Endothelial cell of umbilical vein (primary cell): ENCODE measurements around the gene HLA-DPB1. TPM values are rescaled to one million over a fixed set of nuclear protein-coding genes. Genes with fewer than 3 reads are reported as not detected.

Experiments
- Bru-seq: library from RNA; stranded (reverse); fragments of 400-500 nt; gene quantifications from one replicate; lab custom pipeline; 2021; lab: Mats Ljungman, UMichigan
- BruChase-seq, 2 experiments: library from RNA; stranded (reverse); fragments of 400-500 nt; gene quantifications; one replicate each; lab custom pipeline; 2021; lab: Mats Ljungman, UMichigan
- BruUV-seq: library from RNA; stranded (reverse); fragments of 400-500 nt; replicated peaks from 2 replicates; lab custom pipeline; 2021; lab: Mats Ljungman, UMichigan
- CTCF ChIA-PET: fragments of 300-600, 350-600 bp; sonication (Branson Sonifier 250); formaldehyde crosslinking; loops from one replicate; lab custom pipeline; 2021; ENCODE audit warnings: antibody characterized with exemption, inconsistent platforms; lab: Charles Lee
- POLR2A ChIA-PET: fragments of 300-600, 350-600 bp; sonication (Branson Sonifier 250); formaldehyde crosslinking; loops from one replicate; lab custom pipeline; 2021; ENCODE audit warnings: antibody characterized with exemption, inconsistent platforms; lab: Charles Lee
- DNase-seq: peaks from one replicate; pipeline ENCODE4 v3.0.0-alpha.2; 2011; ENCODE audit warnings: low read depth, low spot score
- FAIRE-seq: peaks from 2 replicates; lab custom pipeline; 2011; peaks lifted over from hg19 to GRCh38; lab: Jason Lieb, UNC
- H2AFZ ChIP-seq: 2 replicates; pipeline ENCODE4 v1.6.0; 2012; ENCODE audit warnings: low read depth, low read length, control low read depth, inconsistent platforms
- H3K27ac ChIP-seq: 2 replicates; pipeline ENCODE4 v1.5.1; 2011; ENCODE audit warnings: low read depth, mild to moderate bottlenecking, control low read depth, low read length, moderate library complexity; ENCODE audit not compliant: insufficient read depth
- H3K27me3 ChIP-seq, 2 experiments: 2 replicates each; pipeline versions ENCODE4 v1.6.0 to v1.6.1; 2011; ENCODE audit warnings: low read length in 2 of 2, mixed read lengths in 1 of 2; ENCODE audit not compliant: control insufficient read depth in 2 of 2, insufficient read depth in 2 of 2
- H3K36me3 ChIP-seq, 2 experiments: 2 replicates in 1 of 2; 3 replicates in 1 of 2; pipeline ENCODE4 v1.5.1; 2011; ENCODE audit warnings: low read length in 2 of 2, mild to moderate bottlenecking in 1 of 2, moderate library complexity in 1 of 2; ENCODE audit not compliant: control insufficient read depth in 2 of 2, insufficient read depth in 2 of 2; ENCODE audit errors: extremely low read depth in 1 of 2
- H3K4me1 ChIP-seq: 3 replicates; pipeline ENCODE4 v1.5.1; 2011; ENCODE audit warnings: mild to moderate bottlenecking, low read length; ENCODE audit not compliant: control insufficient read depth, insufficient read depth; ENCODE audit errors: extremely low read depth
- H3K4me2 ChIP-seq: 2 replicates; pipeline ENCODE4 v1.6.1; 2011; ENCODE audit warnings: low read length, control low read depth, mixed read lengths; ENCODE audit not compliant: insufficient read depth
- H3K4me3 ChIP-seq, 3 experiments: fragments of 200-600 bp in 1 of 3; sonication (generic), shearing (Covaris generic) in 1 of 3; replicated peaks in 1 of 3; 2 replicates each; pipeline ENCODE4 v1.5.1; 2011 to 2016; ENCODE audit warnings: control low read depth in 3 of 3, low read length in 3 of 3, mild to moderate bottlenecking in 2 of 3, inconsistent platforms in 1 of 3, low read depth in 1 of 3, moderate library complexity in 1 of 3; ENCODE audit not compliant: insufficient read depth in 1 of 3
- H3K79me2 ChIP-seq: 2 replicates; pipeline ENCODE4 v1.6.0; 2012; ENCODE audit warnings: low read length, inconsistent platforms; ENCODE audit not compliant: control insufficient read depth, insufficient read depth
- H3K9ac ChIP-seq: replicated peaks from 2 replicates; pipeline ENCODE3; 2011; ENCODE audit warnings: low read length, control low read depth; ENCODE audit not compliant: insufficient read depth; ENCODE audit errors: extremely low read depth
- H3K9me1 ChIP-seq: replicated peaks from 3 replicates; pipeline ENCODE4 v1.6.0; 2011; ENCODE audit warnings: mild to moderate bottlenecking, low read length; ENCODE audit not compliant: control insufficient read depth, insufficient read depth; ENCODE audit errors: extremely low read depth
- H3K9me3 ChIP-seq: replicated peaks from 2 replicates; pipeline ENCODE4 v1.5.1; 2012; ENCODE audit warnings: low read length, inconsistent platforms; ENCODE audit not compliant: control insufficient read depth, insufficient read depth
- H4K20me1 ChIP-seq: replicated peaks from 2 replicates; pipeline ENCODE3; 2011; ENCODE audit warnings: mild to moderate bottlenecking, low read length; ENCODE audit not compliant: control insufficient read depth, insufficient read depth; ENCODE audit errors: extremely low read depth
- EZH2 ChIP-seq: IDR thresholded peaks from 2 replicates; pipeline ENCODE4 v1.6.1; 2012; ENCODE audit warnings: borderline replicate concordance, low read depth, mild to moderate bottlenecking, moderate library complexity, low read length, inconsistent platforms; ENCODE audit not compliant: severe bottlenecking
- FOS ChIP-seq: IDR thresholded peaks from 2 replicates; pipeline ENCODE4 v1.6.1; 2011; ENCODE audit warnings: mild to moderate bottlenecking, low read length, moderate library complexity, borderline replicate concordance; ENCODE audit not compliant: insufficient read depth
- GATA2 ChIP-seq: IDR thresholded peaks from 2 replicates; pipeline ENCODE4 v1.7.0; 2011; ENCODE audit warnings: low read depth, mild to moderate bottlenecking, moderate library complexity, mixed read lengths, low read length; ENCODE audit not compliant: insufficient read length, insufficient read depth
- JUN ChIP-seq: IDR thresholded peaks from 2 replicates; pipeline ENCODE4 v1.6.1; 2011; ENCODE audit warnings: borderline replicate concordance, low read depth; ENCODE audit not compliant: insufficient read length, insufficient read depth
- MYC ChIP-seq: IDR thresholded peaks from one replicate; pipeline ENCODE4 v1.6.1; 2011; ENCODE audit warnings: mild to moderate bottlenecking, low read depth, low read length
- POLR2A ChIP-seq: IDR thresholded peaks from 2 replicates; pipeline ENCODE4 v1.6.1; 2012; ENCODE audit warnings: low read depth, mild to moderate bottlenecking, control low read depth, low read length
- POLR2AphosphoS5 ChIP-seq: IDR thresholded peaks from 2 replicates; pipeline ENCODE4 v1.6.1; 2012; ENCODE audit warnings: low read depth, mild to moderate bottlenecking, control low read depth, low read length, moderate library complexity; ENCODE audit not compliant: insufficient read depth
- dilution Hi-C: fragments of 300-500 bp; cut with MboI; formaldehyde crosslinking; loops from one replicate; pipeline ENCODE4 v1.15.0; 2019; ENCODE audit warnings: low sequenced_read_pairs; ENCODE audit not compliant: extremely low pct_ligation_motif_present
- intact Hi-C: fragments of 100-400 bp; cut with micrococcal nuclease; formaldehyde crosslinking; loops from one replicate; pipeline ENCODE4 v1.10.0; 2022
- long read RNA-seq: library from polyadenylated mRNA; stranded (forward); transcript quantifications from one replicate; pipeline ENCODE4 v2.0.0, GENCODE V29; 2021
- polyA minus RNA-seq, 3 experiments: library from RNA; depleted of rRNA, polyadenylated mRNA; stranded (reverse); fragments of >200 nt; gene quantifications; 1 replicate in 1 of 3; 2 replicates in 2 of 3; pipeline ENCODE4 v1.2.3, GENCODE V29; 2011
- polyA plus RNA-seq, 4 experiments: library from polyadenylated mRNA; depleted of rRNA in 3 of 4; stranded (reverse) in 3 of 4; unstranded in 1 of 4; fragments of >200 nt; gene quantifications; 2 replicates each; pipeline versions ENCODE4 v1.2.1 to v1.2.3, GENCODE V29; 2011 to 2012; ENCODE audit warnings: missing spikeins in 1 of 4
- total RNA-seq: library from RNA; stranded (reverse); gene quantifications from 2 replicates; pipeline ENCODE4 v1.2.3, GENCODE V29; 2021
- TF ChIP-seq, protein P1 (sequence below), 2 donors: IDR thresholded peaks; 1 replicate in 1 of 2; 2 replicates in 1 of 2; pipeline ENCODE4 v1.5.1; 2011; ENCODE audit warnings: low read length in 2 of 2, mild to moderate bottlenecking in 2 of 2, moderate library complexity in 2 of 2, control low read depth in 1 of 2, inconsistent platforms in 1 of 2, low read depth in 1 of 2; ENCODE audit not compliant: insufficient read depth in 1 of 2; ENCODE audit errors: extremely low read depth in 1 of 2
- TF ChIP-seq, protein P2 (sequence below): IDR thresholded peaks from 2 replicates; pipeline ENCODE4 v1.6.1; 2011; ENCODE audit not compliant: insufficient read depth, insufficient read length

Gene HLA-DPB1
- 2.3 and 19.1 TPM in 2 replicates for total RNA-seq
- polyA plus RNA-seq, result 26.1 and 38.0 TPM in 2 replicates
- polyA plus RNA-seq (2011; cell fraction: cytosol; rRNA removed), result 42.6 and 45.6 TPM in 2 replicates
- polyA plus RNA-seq (2011; cell fraction: nucleus; rRNA removed), result 16.7 and 18.2 TPM in 2 replicates
- polyA plus RNA-seq (2012), result 9.2 and 9.8 TPM in 2 replicates
- polyA minus RNA-seq, result 18.1 and 19.0 TPM in 2 replicates
- not detected for polyA minus RNA-seq (2011; cell fraction: cytosol; rRNA and poly(A)+ RNA removed)
- polyA minus RNA-seq (2011; cell fraction: nucleus; rRNA and poly(A)+ RNA removed), result 4.7 and 6.9 TPM in 2 replicates
- Bru-seq, nascent RNA, result percentile 11 among the genes with signal in this experiment
- percentile 52 among the genes with signal in this experiment for BruChase-seq, experiment 1, labeled RNA remaining after a 6-hour chase
- BruChase-seq, experiment 2, labeled RNA remaining after a 2-hour chase, result percentile 42 among the genes with signal in this experiment
- long read RNA-seq, partial matches to known transcripts, result 25 of 39 reads
- long read RNA-seq, other reads (novel, unspliced or antisense), result 14 of 39 reads

DNA sequence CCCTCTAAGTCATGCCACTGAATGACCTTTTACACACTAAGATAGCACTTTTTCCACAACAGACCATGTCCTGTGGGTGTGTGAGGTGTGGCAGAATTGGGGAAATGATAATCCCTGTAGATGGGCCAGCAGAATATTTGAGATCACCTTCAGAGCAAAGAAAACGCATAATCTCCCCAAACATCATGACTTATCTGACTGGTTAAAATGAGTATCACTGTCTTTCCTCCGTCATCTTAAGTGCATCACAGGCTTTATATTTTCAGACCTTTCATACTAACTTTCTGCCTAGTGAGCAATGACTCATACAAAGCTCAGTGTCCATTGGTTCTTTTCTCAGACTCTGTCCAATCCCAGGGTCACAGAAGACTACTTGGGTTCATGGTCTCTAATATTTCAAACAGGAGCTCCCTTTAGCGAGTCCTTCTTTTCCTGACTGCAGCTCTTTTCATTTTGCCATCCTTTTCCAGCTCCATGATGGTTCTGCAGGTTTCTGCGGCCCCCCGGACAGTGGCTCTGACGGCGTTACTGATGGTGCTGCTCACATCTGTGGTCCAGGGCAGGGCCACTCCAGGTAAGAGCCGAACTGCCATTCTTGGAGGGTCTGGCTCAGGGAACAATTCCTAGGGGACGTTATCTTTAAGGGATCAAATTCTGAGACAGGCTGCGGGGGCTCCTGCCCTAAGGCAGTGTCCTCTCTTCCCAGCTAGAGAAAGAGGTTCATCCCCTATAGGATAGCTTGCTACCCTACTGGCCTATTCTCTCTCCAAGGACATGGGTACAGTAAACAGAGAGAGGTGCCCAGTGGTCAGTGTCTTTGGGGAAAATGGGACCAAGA, at the start of gene HLA-DPB1:
Gene HLA-DPB1, plus strand, starts transcription at position 423 of the 838 bp plus-strand sequence. Its CDS starts 52 bp downstream, at position 475.
- no TSS peak for BruUV-seq
- no peak within 1 kb of the TSS for H2AFZ ChIP-seq
- no peaks in the 10 kb centered on the region for H3K9me1 ChIP-seq
- H3K79me2 ChIP-seq, result no peaks in the 10 kb centered on the region
- H4K20me1 ChIP-seq, result no peaks in the 10 kb centered on the region
- CTCF ChIA-PET, result interaction anchor here (0.7 to 1.1 kb wide), 12 partner anchors 10 to 208 kb away, joined by 3 to 6 read pairs (median 3); no protein-coding TSS in a partner anchor
- no peak within 1 kb of the TSS for H3K9ac ChIP-seq
- H3K4me2 ChIP-seq, result no peak within 1 kb of the TSS
- dilution Hi-C loops (no loop called here), intact Hi-C loops (no loop called here)
- H3K4me3 ChIP-seq, result no peak within 1 kb of the TSS
- H3K4me1 ChIP-seq, result peaks cover 2% of the 10 kb centered on the region
- H3K36me3 ChIP-seq, result no peaks in the 10 kb centered on the region
- no peak within 1 kb of the TSS for H3K27ac ChIP-seq
- DNase-seq, result peak; percentile 80
- no peaks in the 10 kb centered on the region for H3K27me3 ChIP-seq
- no peak for TF ChIP-seq GATA2
- TF ChIP-seq JUN, result peak; percentile 45
- POLR2A ChIA-PET, result interaction anchor here (0.6 kb wide), 1 partner anchor 629 kb away, joined by 5 read pairs; no protein-coding TSS in a partner anchor
- no peaks in the 10 kb centered on the region for H3K9me3 ChIP-seq
- peak; percentile 76 for FAIRE-seq

DNA sequence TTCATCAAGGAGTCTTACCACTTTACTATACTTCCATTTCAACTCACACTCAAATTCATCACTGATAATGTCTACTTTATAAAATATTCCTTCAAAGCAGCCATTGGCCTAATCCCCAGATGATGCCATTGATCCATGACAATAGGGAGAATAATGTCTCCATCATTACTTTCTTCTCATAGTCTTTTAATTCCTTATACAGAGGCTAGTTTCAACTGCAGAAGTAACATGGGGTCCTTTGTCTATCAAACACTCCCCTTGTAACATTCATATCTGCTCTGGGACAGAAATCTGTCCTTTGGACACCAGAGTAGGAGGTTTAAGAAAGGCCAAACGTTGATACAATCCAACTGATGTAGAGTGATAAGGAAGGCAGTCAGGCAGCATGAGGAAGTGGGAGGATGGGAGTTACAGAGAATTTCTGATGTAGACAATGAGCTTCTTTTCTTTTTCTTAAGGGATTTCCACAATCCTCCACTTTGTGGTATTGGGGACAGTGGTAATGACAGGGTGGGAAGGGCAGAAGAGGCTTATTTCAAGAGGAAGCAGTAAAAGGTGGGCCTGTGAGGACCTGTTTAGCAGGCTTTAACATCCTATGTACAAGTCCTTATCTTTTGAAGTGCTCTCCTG, 47.5 kb upstream of the HLA-DPB1 start:
- no peak overlapping the region for H3K27ac ChIP-seq
- no peaks in the 10 kb centered on the region for H3K4me1 ChIP-seq
- dilution Hi-C loops, result no loop called here
- intact Hi-C loops, result no loop called here
- no peak overlapping the region for H2AFZ ChIP-seq
- H3K4me2 ChIP-seq, result no peak overlapping the region
- H3K4me3 ChIP-seq, result no peak overlapping the region
- ChIA-PET CTCF (interaction anchor here (0.6 to 1.6 kb wide), 3 partner anchors 12 to 119 kb away, joined by 3 to 4 read pairs (median 3); partner anchors contain the start of gene HLA-DPA1), POLR2A (no interaction called here)
- no peaks in the 10 kb centered on the region for H4K20me1 ChIP-seq
- FAIRE-seq (no peak), DNase-seq (no peak)
- H3K36me3 ChIP-seq, result no peaks in the 10 kb centered on the region
- H3K27me3 ChIP-seq, result peaks cover 17 to 45% of the 10 kb centered on the region in 2 experiments
- TF ChIP-seq FOS (no peak), POLR2A (no peak), GATA2 (no peak), JUN (no peak), EZH2 (no peak), MYC (no peak), POLR2AphosphoS5 (no peak)
- TF ChIP-seq, protein P1, sequence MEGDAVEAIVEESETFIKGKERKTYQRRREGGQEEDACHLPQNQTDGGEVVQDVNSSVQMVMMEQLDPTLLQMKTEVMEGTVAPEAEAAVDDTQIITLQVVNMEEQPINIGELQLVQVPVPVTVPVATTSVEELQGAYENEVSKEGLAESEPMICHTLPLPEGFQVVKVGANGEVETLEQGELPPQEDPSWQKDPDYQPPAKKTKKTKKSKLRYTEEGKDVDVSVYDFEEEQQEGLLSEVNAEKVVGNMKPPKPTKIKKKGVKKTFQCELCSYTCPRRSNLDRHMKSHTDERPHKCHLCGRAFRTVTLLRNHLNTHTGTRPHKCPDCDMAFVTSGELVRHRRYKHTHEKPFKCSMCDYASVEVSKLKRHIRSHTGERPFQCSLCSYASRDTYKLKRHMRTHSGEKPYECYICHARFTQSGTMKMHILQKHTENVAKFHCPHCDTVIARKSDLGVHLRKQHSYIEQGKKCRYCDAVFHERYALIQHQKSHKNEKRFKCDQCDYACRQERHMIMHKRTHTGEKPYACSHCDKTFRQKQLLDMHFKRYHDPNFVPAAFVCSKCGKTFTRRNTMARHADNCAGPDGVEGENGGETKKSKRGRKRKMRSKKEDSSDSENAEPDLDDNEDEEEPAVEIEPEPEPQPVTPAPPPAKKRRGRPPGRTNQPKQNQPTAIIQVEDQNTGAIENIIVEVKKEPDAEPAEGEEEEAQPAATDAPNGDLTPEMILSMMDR (IDR thresholded peaks at IDR 0.05; ENCODE audit: extremely low read depth in 1 of 2, insufficient read depth in 1 of 2, low read depth in 1 of 2, low read length in 2 of 2), result no peak
- TF ChIP-seq, protein P2, sequence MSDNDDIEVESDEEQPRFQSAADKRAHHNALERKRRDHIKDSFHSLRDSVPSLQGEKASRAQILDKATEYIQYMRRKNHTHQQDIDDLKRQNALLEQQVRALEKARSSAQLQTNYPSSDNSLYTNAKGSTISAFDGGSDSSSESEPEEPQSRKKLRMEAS, result no peak
- H3K9ac ChIP-seq, result no peak overlapping the region
- BruUV-seq, result no TSS peak
- H3K9me1 ChIP-seq, result no peaks in the 10 kb centered on the region
- H3K9me3 ChIP-seq, result no peaks in the 10 kb centered on the region
- H3K79me2 ChIP-seq, result no peaks in the 10 kb centered on the region
